Spleen (tissue), 3 donors: ENCODE measurements around the gene RFLNA.

ENCODE experiments used
- POLR2A ChIP-seq, 3 donors: fragments of 450-650 bp; IDR thresholded peaks; one replicate each; pipeline ENCODE4 v1.5.1; 2017; ENCODE audit warnings: antibody characterized with exemption in 3 of 3, mild to moderate bottlenecking in 1 of 3
- POLR2AphosphoS5 ChIP-seq, 3 donors: sonication (generic); formaldehyde crosslinking; IDR thresholded peaks; one replicate each; pipeline ENCODE4 v1.5.1; 2017; ENCODE audit warnings: antibody characterized with exemption in 3 of 3

GRCh38 chr12:124264879-124265278 lies 30.0 kb upstream of the RFLNA start:
- TF ChIP-seq POLR2A (IDR thresholded peaks at IDR 0.05) = no peak
- no peak for TF ChIP-seq POLR2AphosphoS5 (IDR thresholded peaks at IDR 0.05)
